HG03025 (cell line): ENCODE measurements around the gene GPC3.
"Not testable (repeated sequence)": the region's sequence is repeated elsewhere in the genome, so short reads cannot be mapped to it uniquely, and the experiment has no call there.

Source experiments
- ATAC-seq: cut with Tn5 transposase; IDR thresholded peaks from one replicate; pipeline ENCODE4 v1.9.1; 2021; ENCODE audit warnings: mild to moderate bottlenecking, moderate library complexity; ENCODE audit not compliant: unreplicated experiment, low FRiP score

Gene GPC3

DNA sequence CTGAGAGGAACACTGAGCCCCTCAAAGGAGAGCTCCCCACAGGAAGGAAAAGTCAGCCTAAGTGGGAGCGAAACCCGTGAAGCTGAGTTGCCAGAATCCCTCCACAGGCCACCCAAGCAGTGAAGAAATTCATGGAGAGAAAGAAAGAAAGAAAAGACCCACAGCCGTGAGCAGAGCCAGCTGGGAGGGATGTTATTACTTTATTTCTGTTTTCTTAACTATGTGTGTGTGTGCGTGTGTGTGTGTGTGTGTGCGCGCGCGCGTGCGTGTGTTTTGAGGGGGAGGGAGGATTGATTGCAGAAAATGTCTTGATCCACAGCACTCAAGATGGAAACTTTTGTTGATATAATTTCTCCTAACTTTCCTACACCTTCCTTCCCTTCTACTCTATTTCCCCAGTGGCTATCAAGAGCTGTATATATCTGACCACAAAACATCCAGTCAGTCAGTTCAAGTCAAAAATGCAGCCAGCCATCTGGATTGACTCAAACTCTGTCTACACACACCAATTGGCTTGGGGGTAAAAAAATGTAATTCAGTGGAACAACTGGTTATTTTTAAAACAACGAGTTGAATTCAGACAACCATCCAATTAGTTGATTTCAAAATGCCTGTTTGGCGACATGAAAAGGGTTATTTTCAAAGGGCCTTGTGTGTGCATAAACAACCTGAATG is 13.8 kb upstream of the GPC3 start:
- no peak for ATAC-seq

DNA sequence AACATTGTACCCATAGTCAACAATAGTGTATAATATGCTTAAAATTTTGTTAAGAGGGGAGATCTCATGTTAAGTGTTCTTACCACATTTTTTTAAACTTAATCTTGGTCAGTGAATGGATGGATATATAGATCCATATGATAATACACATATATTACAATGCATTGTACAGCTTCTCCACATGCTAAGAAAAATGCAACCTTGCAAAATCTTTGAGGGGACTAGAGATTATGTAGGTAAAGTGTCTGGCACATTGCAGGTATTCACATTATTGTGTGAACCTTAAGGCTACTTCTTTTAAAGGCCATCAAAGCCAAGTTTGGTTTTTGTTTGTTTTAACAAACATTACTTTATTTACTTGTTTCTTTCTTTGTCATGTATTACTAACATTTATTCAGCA is 10.4 kb upstream of the GPC3 start:
- no peak for ATAC-seq

DNA sequence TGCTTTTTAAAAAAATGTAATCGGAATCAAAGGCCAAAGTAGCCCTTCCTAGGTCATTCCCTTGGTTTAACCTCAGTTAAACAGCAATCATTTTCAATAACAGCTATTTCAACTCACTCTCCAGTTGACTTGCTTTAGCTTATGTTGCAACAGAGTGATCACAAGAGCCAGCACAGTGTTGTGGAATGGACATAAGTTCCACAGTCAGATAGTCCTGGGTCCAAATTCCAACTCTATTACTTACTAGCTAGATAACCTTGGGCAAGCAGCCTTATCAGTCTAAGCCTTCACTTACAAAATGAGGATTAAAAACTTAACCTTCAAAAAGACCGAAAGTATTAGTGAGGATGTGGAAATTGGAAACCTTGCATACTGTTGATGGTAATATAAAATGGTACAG is 9.2 kb upstream of the GPC3 start:
- ATAC-seq: no peak

DNA sequence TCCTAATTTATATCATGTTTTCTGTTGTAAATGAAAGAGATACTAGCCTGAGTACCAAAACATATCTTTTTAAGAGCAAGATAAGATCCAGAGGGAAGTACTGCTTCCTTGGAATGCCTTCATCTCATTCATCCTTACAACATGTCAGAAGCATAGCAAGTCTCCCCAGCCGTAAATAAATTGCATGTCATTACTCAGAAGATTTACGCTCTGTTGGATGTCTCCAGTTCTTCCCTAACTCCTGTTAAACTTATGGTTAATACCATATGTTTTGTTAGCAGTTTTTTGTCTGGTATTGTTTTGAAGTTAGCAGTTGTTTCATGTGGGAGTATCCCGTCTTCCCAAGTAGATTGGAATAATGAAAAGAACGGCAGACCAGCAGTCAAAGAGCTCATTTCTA is 7.5 kb upstream of the GPC3 start:
- no peak for ATAC-seq

DNA sequence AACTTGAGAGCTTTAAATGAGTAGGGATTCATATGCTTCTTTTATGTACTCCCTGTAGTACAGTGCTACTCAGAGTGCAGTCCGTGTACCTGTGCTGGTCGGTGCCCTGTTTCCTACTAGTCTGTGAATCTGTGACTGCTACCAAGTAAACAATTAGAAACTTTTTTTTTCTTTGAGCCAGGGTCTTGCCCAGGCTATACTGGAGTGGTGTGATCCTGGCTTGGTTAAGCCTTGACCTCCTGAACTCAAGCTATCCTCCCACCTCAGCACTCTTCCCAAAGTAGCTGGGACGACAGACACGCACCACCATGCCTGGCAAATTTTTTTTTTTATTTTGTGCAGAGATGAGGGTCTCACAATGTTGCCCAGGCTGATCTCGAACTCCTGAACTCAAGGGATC is 6.4 kb upstream of the GPC3 start:
- no peak for ATAC-seq

DNA sequence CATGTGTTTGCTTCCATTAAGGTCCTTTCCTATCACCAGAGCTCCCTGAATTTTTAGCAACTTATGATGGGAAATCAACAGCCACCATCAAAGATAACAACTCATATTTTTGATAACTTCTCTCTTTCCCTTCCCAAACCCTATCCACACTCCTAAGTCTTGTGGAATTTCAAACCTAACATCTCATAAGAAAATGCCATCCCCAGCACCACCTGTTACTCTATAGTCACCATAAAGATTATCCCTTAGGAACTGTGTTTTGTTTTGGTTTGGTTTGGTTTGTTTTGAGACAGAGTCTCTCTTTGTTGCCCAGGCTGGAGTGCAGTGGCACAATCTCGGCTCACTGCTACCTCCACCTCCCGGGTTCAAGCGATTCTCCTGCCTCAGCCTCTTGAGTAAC is 5.7 kb upstream of the GPC3 start:
- not testable (repeated sequence) for ATAC-seq

DNA sequence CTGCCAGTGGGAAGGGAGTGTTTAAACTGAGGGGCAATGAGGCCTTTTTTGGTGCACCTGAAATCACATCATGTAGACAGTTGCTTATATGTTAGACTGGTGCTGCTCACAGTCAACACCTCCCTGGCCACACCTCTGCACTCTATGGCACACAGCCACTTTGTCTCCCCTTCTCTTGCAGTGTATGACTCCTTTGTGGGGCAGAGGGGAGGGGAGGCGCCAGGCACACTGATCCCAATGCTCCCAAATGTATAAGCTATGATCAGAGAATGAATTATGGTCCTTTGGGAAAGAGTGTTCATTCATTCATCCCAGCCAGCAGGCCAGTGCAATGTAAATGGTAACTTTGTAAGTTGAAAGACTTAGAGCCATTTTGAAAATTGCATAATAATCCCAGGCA is 4.6 kb upstream of the GPC3 start:
- no peak for ATAC-seq

DNA sequence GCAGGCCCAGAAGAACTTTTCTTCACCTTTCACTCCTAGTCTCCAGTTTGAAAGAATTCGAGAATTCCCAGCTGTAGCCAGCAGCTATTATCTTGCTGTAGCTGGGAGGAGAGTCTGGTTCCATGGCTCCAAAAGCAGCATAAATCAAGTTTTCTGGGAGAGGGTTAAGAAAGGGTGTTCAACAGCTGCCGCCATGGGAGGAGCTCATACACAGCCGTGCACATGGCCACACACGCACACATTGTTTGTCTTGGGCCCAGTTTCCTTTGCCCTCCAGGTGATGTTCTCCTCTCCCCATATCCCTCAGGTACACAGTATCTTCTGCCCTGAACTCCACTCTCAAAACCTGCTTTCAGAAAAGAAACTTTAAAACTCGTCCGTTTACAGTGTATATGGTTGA is 4.1 kb upstream of the GPC3 start:
- no peak for ATAC-seq

DNA sequence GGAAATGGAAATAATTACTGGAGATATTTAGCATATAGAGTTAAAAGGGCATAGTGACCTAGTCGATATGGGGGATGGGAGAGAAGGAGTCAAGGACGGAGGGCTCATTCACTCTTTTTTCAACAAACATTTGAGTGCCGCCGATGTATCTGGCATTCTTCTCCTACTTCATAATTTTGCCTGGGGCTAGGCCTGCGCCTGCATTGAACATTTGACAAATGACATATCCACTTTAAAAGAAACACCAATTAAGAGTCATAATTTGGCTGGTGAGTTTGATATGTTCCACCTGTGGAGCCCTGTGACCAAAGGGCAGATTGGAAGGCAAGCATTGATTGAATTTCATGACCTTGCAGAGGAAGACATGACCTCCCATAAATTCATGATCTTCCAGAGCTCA is 2.6 kb upstream of the GPC3 start:
- no peak for ATAC-seq

DNA sequence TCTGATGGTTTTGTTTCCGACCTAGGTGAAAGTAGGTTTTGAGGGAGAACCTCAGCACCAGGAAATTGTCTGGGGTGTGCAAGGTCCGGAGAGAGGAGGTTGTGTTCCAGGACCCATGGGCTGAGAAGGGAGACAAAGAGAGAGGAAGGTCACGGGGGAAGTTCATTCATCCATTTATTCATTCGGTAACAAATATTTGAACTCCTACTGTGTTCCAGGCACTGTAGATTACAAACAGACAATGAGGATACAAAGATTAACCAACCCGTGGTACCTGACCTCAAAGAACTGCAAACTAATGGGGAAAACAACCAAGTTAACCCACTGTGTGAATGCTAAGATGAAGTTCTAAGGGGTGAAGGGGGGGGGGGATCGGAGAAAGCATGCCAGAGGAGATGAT is 1.8 kb upstream of the GPC3 start:
- no peak for ATAC-seq

DNA sequence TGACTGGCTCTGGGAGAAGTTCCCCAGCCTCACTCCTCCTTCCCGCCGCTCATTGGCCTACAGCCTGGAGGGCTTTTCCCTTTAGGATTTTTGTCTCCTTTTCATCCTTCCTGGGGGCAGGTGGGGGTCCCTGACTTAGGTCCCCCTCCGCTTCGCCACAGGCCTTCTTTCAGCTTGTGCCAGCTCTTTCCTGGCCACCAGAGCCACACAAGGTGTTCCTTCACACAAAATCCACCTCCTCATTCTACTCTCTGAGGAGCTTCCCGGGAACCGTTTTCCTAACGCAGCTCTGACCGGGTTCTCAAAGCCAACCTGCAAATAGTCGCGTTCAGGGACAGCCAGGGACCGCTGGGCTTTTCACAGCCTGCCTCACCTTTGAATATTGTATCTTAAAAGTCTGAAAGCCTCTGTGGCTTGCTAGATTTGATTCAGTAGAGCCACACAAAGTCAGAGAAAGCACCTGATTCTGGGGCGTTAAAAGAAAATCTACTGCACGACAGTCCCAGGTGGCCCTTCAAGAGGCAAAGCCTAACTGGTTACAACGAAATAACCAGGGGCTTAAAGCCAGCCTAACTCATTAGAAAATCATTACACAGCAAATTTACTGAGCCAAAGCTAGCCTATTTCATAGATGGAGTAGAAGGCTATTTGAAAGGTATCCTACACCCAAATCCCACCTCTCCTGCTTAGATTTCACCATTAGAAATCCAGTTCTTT is 731 bp upstream of the GPC3 start:
- ATAC-seq: no peak

DNA sequence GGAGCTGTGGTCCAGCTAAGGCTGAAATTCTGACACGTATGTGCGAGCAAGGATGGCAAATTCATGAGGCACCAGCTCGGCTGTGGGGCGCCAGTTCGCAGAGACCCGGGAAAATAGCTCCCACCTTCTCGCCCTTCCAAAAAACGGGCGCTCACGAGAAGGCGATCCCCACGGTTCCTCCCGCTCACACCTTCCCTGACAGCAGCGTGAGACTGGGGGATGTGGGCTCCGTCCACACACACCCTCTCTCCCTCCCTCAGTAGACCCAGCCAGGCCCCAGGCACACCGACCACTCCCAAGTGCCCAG is 584 bp downstream of the GPC3 start:
- ATAC-seq: no peak

DNA sequence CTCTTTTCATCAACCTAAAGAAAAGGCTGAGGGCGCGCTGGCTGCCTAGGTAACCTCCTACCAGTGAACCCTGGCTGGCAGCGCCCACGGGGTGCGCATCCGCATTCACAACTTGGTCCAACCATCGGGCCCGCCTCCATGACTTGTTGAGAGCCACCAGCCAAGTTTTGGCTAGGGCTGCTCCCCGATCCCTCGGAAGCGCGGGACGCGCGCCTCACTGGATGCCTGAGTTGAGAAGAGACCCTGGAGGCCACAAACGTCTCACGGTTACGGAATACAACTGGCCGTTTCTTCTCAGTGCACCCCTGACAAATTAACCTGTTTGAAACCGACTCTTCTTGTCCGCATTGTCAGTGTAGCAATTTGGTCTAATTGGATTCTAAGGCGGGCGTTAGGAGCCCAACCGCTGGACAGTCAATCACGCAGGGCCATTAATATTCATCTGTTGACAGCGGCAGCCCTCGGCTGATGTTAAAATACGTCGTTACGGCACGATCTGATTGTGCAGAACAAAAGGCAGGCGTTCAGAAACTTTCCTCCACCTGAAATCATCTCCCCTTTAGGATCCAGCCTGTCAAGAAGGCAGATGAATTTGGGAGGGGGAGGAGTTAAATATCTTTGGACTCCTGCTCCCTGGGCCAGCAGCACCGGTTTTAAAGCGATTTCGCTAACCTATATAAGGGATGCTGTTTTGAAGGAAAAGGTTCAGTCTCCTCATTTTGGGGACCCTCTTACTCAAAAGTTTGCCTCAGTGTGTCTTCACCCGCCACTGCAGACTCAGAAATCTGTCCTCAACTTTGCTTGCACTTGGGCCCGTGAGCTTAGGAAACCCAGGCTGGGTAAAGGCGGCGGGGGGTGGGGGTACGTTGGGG is 1.2 kb downstream of the GPC3 start:
- ATAC-seq: no peak

DNA sequence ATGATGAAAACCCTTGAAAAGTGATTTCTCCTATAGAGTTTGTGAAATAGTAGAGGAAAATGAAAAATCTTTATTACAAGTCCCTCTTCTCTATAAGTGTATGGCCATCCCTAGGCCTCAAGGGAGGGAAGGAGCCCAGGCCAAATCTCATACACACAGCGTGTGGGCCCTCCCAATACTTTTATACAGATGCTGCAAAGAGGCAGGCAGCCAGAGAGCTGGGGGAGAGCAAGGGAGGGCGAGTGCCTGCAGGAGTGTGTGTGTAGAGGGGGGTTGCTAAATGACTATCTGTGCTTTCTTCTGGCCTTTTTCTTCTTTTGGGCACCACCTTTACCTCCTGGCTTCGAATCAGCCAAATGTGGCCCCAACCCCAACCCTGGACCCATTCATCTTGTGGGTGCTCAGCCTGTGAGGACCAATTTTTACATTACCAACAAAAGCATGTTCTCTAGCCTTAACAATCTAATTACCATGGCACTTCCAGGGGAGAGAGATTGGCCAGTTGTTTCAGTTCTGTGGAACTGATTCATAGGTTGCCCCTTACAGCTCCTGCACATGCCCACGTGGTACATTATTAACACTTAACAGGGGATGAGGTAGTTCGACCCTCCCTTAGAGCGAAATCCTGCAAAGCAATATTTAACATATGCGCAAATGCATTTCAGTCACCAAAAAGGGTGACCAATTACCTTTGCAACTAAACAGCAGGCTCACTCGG is 2.0 kb downstream of the GPC3 start:
- no peak for ATAC-seq

DNA sequence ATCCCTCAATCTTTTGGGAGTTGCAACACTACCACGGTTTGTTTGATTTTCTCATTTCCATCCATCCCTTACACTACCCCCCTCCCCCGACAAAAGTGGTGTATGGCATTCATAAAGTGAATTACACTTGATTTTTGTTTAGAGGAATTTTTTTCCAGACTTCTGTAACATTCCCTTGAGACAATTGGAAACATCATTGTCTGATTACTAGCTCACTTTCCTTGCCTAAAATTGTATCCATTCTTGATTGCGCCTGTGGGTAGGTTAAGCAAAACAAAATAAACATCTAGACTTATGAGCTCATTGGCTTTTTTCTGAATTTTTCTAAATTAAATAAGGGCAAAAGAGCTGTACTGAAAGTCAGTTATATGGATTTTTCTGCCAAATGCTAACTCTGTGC is 3.5 kb downstream of the GPC3 start:
- ATAC-seq: no peak

DNA sequence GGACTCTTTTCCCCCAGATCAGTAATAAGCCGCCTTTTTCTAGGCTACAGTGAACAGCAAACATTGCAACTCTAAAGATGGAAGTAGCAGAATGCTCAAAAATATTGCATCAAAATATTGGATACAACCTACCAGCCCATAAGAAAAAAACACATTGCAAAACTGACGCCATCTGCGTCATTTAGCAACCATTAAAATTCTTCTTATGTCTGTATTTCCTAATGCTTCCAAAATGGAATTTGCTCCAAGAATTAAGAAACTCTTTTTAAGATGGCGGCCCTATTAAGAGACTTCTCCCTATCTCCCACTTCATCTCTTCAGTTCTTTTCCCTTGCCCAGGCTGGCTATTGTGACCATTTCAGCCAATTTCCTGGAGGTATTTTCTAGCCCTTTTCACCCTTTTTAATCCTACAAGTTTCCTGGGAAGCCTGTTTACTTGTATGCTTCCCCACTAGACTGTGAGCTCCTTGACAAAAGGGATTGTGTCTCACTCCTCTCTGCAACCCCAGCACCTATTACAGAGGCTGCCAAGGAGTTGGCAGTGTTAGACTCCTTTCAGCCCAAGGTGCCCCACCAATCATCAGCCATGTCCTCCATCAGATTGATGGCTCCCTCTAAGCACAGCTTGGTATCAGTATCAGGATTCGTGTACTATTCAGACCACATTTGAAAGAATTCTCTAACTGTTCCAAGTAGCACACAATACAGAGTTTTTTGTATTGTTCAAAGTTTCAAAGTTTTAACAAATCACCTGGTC is 4.4 kb downstream of the GPC3 start:
- ATAC-seq: no peak

DNA sequence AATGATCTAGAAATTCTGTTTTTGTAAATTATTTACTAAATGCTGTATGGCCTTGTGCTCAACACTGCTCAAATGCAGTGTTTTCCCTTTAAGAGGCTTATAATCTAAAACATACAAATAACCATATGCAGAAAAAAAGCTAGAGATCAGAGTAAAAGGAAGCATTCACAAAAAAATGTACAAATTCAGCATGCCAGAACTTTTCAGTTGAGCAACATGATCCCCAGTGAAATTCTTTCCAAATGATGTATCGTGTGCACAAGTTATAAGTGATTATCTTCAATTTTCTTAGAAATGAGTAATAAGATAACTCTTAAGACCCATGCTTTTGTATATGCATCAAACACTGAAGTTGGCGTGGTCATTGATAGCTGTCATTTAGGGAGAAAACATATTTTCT is 5.0 kb downstream of the GPC3 start:
- ATAC-seq: no peak

DNA sequence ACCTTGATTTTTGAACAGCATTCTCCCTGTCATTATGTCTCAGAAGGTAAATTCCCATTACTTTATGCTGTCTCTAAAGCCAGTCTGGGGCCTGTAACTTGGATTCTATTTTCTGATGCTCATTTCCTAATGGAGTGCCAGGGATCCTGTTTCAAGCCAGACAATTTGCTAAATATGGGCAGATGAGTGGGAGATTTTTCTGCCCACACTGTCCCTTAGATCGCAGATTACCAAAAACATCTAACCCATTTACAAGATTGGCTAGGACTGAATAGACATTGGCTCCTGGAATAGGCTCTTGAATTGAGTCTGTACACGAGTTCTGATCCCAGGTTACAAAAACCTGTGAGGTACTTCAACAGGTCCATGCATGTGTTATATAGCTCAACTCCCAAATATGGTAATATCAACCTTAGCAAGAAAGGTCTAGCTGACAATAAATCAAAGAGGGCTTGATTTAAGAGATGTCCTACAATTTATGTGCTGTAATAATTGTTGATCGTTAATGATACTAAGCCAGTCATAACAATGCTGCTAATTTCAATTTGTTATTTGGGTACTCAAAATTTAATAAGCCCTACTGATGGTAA is 5.7 kb downstream of the GPC3 start:
- ATAC-seq: no peak

DNA sequence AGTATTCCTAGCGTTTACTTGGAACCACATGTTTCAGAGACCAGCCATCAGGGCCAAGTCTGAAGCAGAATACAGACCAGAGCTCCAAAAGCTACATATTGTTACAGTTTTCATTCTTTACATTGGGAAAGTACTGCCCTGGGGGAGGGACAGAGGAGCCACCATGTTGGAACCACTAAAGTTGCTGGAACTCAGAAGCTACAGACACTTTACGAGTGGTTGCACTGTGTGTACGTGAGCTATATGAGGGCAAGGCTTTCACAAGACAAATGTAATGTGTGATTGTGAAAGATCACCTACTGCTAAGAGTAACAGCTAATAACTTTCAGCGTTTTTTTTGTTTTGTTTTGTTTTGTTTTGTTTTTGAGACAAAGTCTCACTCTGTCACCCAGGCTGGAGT is 11.7 kb downstream of the GPC3 start:
- ATAC-seq: no peak

DNA sequence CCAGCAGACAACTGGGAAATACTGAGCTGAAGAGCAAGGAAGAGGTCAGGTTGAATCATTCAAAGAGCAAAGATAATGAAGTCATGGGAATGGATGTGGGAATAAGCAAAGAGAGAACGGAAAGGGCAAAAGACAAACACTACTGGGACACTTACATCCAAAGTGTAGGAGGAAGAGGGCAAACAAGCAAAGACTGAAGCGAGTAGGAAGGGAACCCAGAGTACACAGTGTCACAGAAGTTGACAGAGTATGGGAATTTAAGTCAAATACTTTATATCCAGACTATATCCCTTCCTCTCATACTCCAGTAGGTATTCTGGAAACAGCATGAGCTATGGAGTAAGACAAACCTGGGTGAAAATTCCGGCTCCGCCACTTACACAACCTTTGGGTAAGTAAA is 12.5 kb downstream of the GPC3 start:
- no peak for ATAC-seq
